Measurements from ENCODE around the gene TRAPPC5.
A peak's percentile ranks its signal among the peaks of the same experiment; 100 is the strongest.

Gene TRAPPC5

GRCh38 chr19:7650148-7650547, 30.5 kb upstream of the TRAPPC5 start:
- no peak for TF ChIP-seq CTCF (IDR thresholded peaks at IDR 0.05)

GRCh38 chr19:7652061-7652641, 28.5 kb upstream of the TRAPPC5 start:
- TF ChIP-seq CTCF (IDR thresholded peaks at IDR 0.05), result peak; percentile 99

- no peak for TF ChIP-seq CTCF (IDR thresholded peaks at IDR 0.05)
These were observed 26.2 kb upstream of the TRAPPC5 start for GRCh38 chr19:7654401-7654800.

- TF ChIP-seq CTCF (IDR thresholded peaks at IDR 0.05), result no peak
These were observed 25.1 kb upstream of the TRAPPC5 start for GRCh38 chr19:7655581-7655980.

- TF ChIP-seq CTCF (IDR thresholded peaks at IDR 0.05), result no peak
These were observed 23.4 kb upstream of the TRAPPC5 start for GRCh38 chr19:7657131-7657751.

GRCh38 chr19:7658219-7658686, 22.4 kb upstream of the TRAPPC5 start:
- no peak for TF ChIP-seq CTCF (IDR thresholded peaks at IDR 0.05)

GRCh38 chr19:7661744-7662538, 18.7 kb upstream of the TRAPPC5 start:
- TF ChIP-seq CTCF (IDR thresholded peaks at IDR 0.05), result no peak

All from LNCAP (cell line).